Ishikawa (cell line): ENCODE results near the gene BMP10.

Experiments used
- CEBPB ChIP-seq: IDR thresholded peaks from 2 replicates; pipeline ENCODE4 v1.6.1; 2012
- CREB1 ChIP-seq: IDR thresholded peaks from 2 replicates; pipeline ENCODE4 v1.6.1; 2012; ENCODE audit warnings: low read depth
- EGR1 ChIP-seq: IDR thresholded peaks from 2 replicates; pipeline ENCODE4 v1.6.1; 2012
- EP300 ChIP-seq: IDR thresholded peaks from 2 replicates; pipeline ENCODE4 v1.6.1; 2012; ENCODE audit warnings: borderline replicate concordance
- FOXM1 ChIP-seq: IDR thresholded peaks from 2 replicates; pipeline ENCODE4 v1.6.1; 2012; ENCODE audit warnings: low read depth, borderline replicate concordance
- MAX ChIP-seq: IDR thresholded peaks from 2 replicates; pipeline ENCODE4 v1.6.1; 2012
- NFIC ChIP-seq: IDR thresholded peaks from 2 replicates; pipeline ENCODE4 v1.6.1; 2012
- RAD21 ChIP-seq: IDR thresholded peaks from 2 replicates; pipeline ENCODE4 v1.6.1; 2012; ENCODE audit warnings: low read depth
- REST ChIP-seq: IDR thresholded peaks from 2 replicates; pipeline ENCODE4 v1.6.1; 2012; ENCODE audit warnings: low read depth, mild to moderate bottlenecking
- TAF1 ChIP-seq: IDR thresholded peaks from 2 replicates; pipeline ENCODE4 v1.6.1; 2012; ENCODE audit warnings: low read depth, mild to moderate bottlenecking
- TCF12 ChIP-seq: IDR thresholded peaks from 2 replicates; pipeline ENCODE4 v1.6.1; 2012; ENCODE audit warnings: low read depth
- TEAD4 ChIP-seq: IDR thresholded peaks from 2 replicates; pipeline ENCODE4 v1.6.1; 2012
- USF1 ChIP-seq: IDR thresholded peaks from 2 replicates; pipeline ENCODE4 v1.6.1; 2012
- YY1 ChIP-seq: IDR thresholded peaks from 2 replicates; pipeline ENCODE4 v1.6.1; 2012; ENCODE audit warnings: low read depth
- ZBTB7A ChIP-seq: IDR thresholded peaks from 2 replicates; pipeline ENCODE4 v1.6.1; 2012; ENCODE audit warnings: low read depth

The BMP10 gene

GRCh38 chr2:68911246-68911645, 40.0 kb upstream of the BMP10 start:
- TF ChIP-seq CEBPB (no peak), REST (no peak), NFIC (no peak), ZBTB7A (no peak), USF1 (no peak)

- TF ChIP-seq CEBPB (no peak), RAD21 (peak; percentile 89), TEAD4 (no peak), CREB1 (no peak)
Observed at GRCh38 chr2:68909793-68910674, 38.8 kb upstream of the BMP10 start.

- TF ChIP-seq NFIC = peak; percentile 96
- TF ChIP-seq EP300 = peak; percentile 96
- peak; percentile 43; the same call in 1 of the 2 replicates for TF ChIP-seq YY1
- TF ChIP-seq REST = no peak
- no peak for TF ChIP-seq CREB1
- peak; percentile 57; the same call in 1 of the 2 replicates for TF ChIP-seq ZBTB7A
- no peak; the same call in 1 of the 2 replicates for TF ChIP-seq TEAD4
- TF ChIP-seq EGR1 = no peak
- TF ChIP-seq USF1 = peak; percentile 83
- TF ChIP-seq RAD21 = no peak
- TF ChIP-seq CEBPB = peak; percentile 44; the same call in 1 of the 2 replicates
- peak; percentile 85 for TF ChIP-seq TAF1
- peak; percentile 85 for TF ChIP-seq MAX
- TF ChIP-seq FOXM1 = peak; percentile 91
- peak; percentile 97 for TF ChIP-seq TCF12
Observed at GRCh38 chr2:68908392-68908970, 37.3 kb upstream of the BMP10 start.

- TF ChIP-seq TAF1 = no peak
Observed at GRCh38 chr2:68907920-68908253, 36.7 kb upstream of the BMP10 start.

GRCh38 chr2:68907232-68907919, 36.2 kb upstream of the BMP10 start:
- TF ChIP-seq MAX (peak; percentile 74), FOXM1 (no peak)

GRCh38 chr2:68906716-68907115, 35.5 kb upstream of the BMP10 start:
- TF ChIP-seq NFIC (no peak), CEBPB (no peak), USF1 (no peak; the same call in 1 of the 2 replicates), EP300 (no peak), MAX (no peak), CREB1 (no peak), TAF1 (no peak), FOXM1 (no peak), TEAD4 (no peak), REST (no peak), TCF12 (no peak), EGR1 (no peak), ZBTB7A (no peak), RAD21 (no peak), YY1 (no peak)
